Measurements from ENCODE around the gene GGA1. TPM values are rescaled to one million over a fixed set of nuclear protein-coding genes. Genes with fewer than 3 reads are reported as not detected.
"Not testable (repeated sequence)": the region's sequence is repeated elsewhere in the genome, so short reads cannot be mapped to it uniquely, and the experiment has no call there.

GGA1 gene
- total RNA-seq, 6 donors from 2014 or later = 52.4 to 226 (median 68.3) TPM

GRCh38 chr22:37581504-37581903 lies 27.1 kb upstream of the GGA1 start:
- DNase-seq (peak; percentile 69 to 81), ATAC-seq (ENCODE audit: low FRiP score in 2 of 2) (peak; percentile 35 to 40)
- WGBS, 2 donors = 3 to 13% methylated on average over 9 of the region's 9 CpGs
- H3K4me3 ChIP-seq = no peak overlapping the region
- H3K9me3 ChIP-seq = no peaks in the 10 kb centered on the region
- H3K36me3 ChIP-seq = no peaks in the 10 kb centered on the region
- H3K27ac ChIP-seq = peak overlapping the region in 1 of 4 donors; percentile 13
- no peak for TF ChIP-seq POLR2A (IDR thresholded peaks at IDR 0.05)
- TF ChIP-seq CTCF (IDR thresholded peaks at IDR 0.05) = no peak
- peaks cover 0 to 26% (median 9%) of the 10 kb centered on the region in 4 donors for H3K4me1 ChIP-seq
- H3K27me3 ChIP-seq = no peaks in the 10 kb centered on the region

GRCh38 chr22:37582526-37582925 lies 26.1 kb upstream of the GGA1 start:
- no peaks in the 10 kb centered on the region for H3K9me3 ChIP-seq
- no peak overlapping the region for H3K4me3 ChIP-seq
- no peak for DNase-seq
- no peak for TF ChIP-seq POLR2A (IDR thresholded peaks at IDR 0.05)
- no peak for TF ChIP-seq EP300 (IDR thresholded peaks at IDR 0.05)
- no peak for TF ChIP-seq CTCF (IDR thresholded peaks at IDR 0.05)
- H3K27ac ChIP-seq = no peak overlapping the region
- no peaks in the 10 kb centered on the region for H3K36me3 ChIP-seq
- no peaks in the 10 kb centered on the region for H3K27me3 ChIP-seq
- WGBS, 2 donors = 90 to 94% methylated on average over 2 to 4 of the region's 4 CpGs
- peaks cover 0 to 26% (median 9%) of the 10 kb centered on the region in 4 donors for H3K4me1 ChIP-seq
- no peak for ATAC-seq (ENCODE audit: low FRiP score in 2 of 2)

GRCh38 chr22:37588546-37589215 lies 20.0 kb upstream of the GGA1 start:
- WGBS, 2 donors = 66 to 73% methylated on average over 8 to 11 of the region's 11 CpGs
- H3K4me3 ChIP-seq = no peak overlapping the region
- H3K27me3 ChIP-seq = no peaks in the 10 kb centered on the region
- H3K36me3 ChIP-seq = no peaks in the 10 kb centered on the region
- no peaks in the 10 kb centered on the region for H3K9me3 ChIP-seq
- peak overlapping the region in 1 of 4 donors; percentile 1 for H3K27ac ChIP-seq
- ATAC-seq (ENCODE audit: low FRiP score in 2 of 2) = no peak
- no peak for TF ChIP-seq POLR2AphosphoS5 (IDR thresholded peaks at IDR 0.05)
- TF ChIP-seq EP300 (IDR thresholded peaks at IDR 0.05) = no peak
- peaks cover 5 to 37% (median 15%) of the 10 kb centered on the region in 4 donors for H3K4me1 ChIP-seq
- DNase-seq = no peak

GRCh38 chr22:37589636-37590035 lies 19.0 kb upstream of the GGA1 start:
- Histone ChIP-seq H3K36me3 (no peaks in the 10 kb centered on the region), H3K9me3 (no peaks in the 10 kb centered on the region), H3K27me3 (no peaks in the 10 kb centered on the region), H3K27ac (peak overlapping the region in 1 of 4 donors; percentile 44), H3K4me3 (no peak overlapping the region), H3K4me1 (peaks cover 5 to 37% (median 15%) of the 10 kb centered on the region in 4 donors)
- ATAC-seq (ENCODE audit: low FRiP score in 2 of 2) (no peak), DNase-seq (no peak)
- TF ChIP-seq POLR2AphosphoS5 (IDR thresholded peaks at IDR 0.05) = no peak
- TF ChIP-seq POLR2A (IDR thresholded peaks at IDR 0.05) = no peak
- no peak for TF ChIP-seq EP300 (IDR thresholded peaks at IDR 0.05)
- no peak for TF ChIP-seq CTCF (IDR thresholded peaks at IDR 0.05)
- 80 to 92% methylated on average over 5 of the region's 5 CpGs for WGBS, 2 donors

- not testable (repeated sequence) for ATAC-seq (ENCODE audit: low FRiP score in 2 of 2); H3K27me3 ChIP-seq; H3K9me3 ChIP-seq; H3K36me3 ChIP-seq; DNase-seq; H3K4me3 ChIP-seq
- Histone ChIP-seq H3K4me1 (peaks cover 5 to 37% (median 15%) of the 10 kb centered on the region in 4 donors), H3K27ac (peak overlapping the region in 3 of 4 donors; percentile 12 to 32 (median 23))
- 70 to 83% methylated on average over 6 of the region's 6 CpGs for WGBS, 2 donors
Measured at GRCh38 chr22:37591081-37591480, 17.6 kb upstream of the GGA1 start.

GRCh38 chr22:37591823-37592404 lies 16.7 kb upstream of the GGA1 start:
- ATAC-seq (ENCODE audit: low FRiP score in 2 of 2) (no peak), DNase-seq (no peak)
- no peak for TF ChIP-seq CTCF (IDR thresholded peaks at IDR 0.05)
- no peak for TF ChIP-seq POLR2AphosphoS5 (IDR thresholded peaks at IDR 0.05)
- TF ChIP-seq EP300 (IDR thresholded peaks at IDR 0.05) = no peak
- no peak for TF ChIP-seq POLR2A (IDR thresholded peaks at IDR 0.05)
- Histone ChIP-seq H3K9me3 (no peaks in the 10 kb centered on the region), H3K27me3 (no peaks in the 10 kb centered on the region), H3K27ac (peak overlapping the region in 3 of 4 donors; percentile 7 to 54 (median 14)), H3K36me3 (no peaks in the 10 kb centered on the region), H3K4me3 (peak overlapping the region in 1 of 4 donors; percentile 20), H3K4me1 (peaks cover 5 to 37% (median 15%) of the 10 kb centered on the region in 4 donors)
- 79 to 84% methylated on average over 12 of the region's 12 CpGs for WGBS, 2 donors

Data from upper lobe of left lung (tissue), 6 donors.